Epithelial cell of prostate (primary cell): ENCODE results near the gene ELFN1.

Source experiments
- DNase-seq: peaks from one replicate; pipeline ENCODE4 v3.0.0-alpha.2; 2011; ENCODE audit warnings: low read depth, low spot score
- H3K27ac ChIP-seq: fragments of 450-650 bp; 2 replicates; pipeline ENCODE4 v1.5.1; 2017; ENCODE audit warnings: mild to moderate bottlenecking

ELFN1 gene

DNA sequence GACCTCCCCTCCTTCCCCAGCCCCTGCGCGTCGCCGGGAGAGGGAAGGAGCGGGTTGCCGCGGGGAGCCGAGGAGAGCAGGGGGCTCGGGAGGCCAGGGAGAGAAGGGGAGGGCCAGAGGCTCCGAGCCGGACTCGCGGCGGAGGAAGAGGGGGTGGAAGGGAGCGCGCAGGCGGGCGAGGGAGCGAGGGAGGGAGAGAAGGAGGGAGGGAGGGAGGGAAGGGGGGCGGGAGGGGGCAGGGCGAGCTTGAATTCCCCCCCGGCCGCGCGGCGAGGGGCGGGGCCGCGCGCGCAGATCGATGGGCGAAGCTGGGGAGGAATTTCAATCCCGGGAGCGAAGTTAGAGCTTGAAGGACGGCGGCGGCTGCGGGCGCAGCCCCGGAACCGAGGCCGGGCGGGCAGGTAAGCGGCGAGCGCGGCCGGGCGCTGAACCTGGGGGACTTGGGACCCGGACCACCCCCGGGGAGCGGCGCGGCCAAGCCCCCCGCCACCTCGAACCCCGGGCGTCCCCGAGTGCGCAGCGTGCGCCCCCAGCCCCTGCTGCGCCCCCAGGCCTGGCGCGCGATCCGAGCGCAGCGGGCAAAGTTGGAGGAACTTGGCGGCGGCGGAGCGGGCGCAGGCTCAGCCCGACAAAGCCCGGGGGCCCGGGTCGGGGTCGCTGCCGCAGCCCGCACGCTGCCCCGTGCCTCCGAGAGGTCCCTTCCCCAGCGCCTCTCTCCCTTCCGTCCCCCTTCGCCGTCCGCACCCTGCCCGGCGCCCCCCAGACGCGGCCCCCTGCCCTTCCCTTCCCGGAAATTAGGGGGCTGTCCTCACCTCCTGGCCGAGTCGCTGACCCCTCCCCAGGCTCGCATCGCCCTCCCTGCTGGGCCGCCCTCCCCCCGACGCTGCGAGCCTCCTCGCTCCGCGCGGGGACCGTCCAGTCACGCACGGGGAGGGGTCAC, at the start of gene ELFN1:
Gene ELFN1 (plus strand): TSS at position 324 of the 940 bp plus-strand sequence. CDS start 74,320 bp downstream, outside the sequence.
- no peak for DNase-seq
- no peak within 1 kb of the TSS for H3K27ac ChIP-seq

DNA sequence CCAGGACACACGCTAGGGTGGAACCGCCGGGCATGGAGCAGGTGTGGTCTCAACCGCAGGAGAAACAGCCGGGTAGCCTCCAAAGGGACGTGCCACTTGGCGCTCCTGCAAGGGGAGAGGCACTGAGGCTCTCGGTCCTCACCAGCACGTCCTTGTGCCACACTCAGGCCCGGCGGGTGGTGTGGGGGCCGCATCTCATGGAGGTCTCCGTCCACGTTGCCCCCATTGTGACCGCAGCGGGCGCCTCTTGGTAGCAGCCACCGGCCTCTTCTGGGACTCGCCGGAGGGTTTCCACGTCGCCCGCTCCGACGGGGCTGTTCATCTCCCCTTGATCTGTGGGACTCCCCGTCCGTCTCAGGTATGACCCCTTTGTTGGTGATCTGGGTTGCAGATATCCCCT, 49.2 kb upstream of the ELFN1 start:
- no peak for DNase-seq
- no peak overlapping the region for H3K27ac ChIP-seq

DNA sequence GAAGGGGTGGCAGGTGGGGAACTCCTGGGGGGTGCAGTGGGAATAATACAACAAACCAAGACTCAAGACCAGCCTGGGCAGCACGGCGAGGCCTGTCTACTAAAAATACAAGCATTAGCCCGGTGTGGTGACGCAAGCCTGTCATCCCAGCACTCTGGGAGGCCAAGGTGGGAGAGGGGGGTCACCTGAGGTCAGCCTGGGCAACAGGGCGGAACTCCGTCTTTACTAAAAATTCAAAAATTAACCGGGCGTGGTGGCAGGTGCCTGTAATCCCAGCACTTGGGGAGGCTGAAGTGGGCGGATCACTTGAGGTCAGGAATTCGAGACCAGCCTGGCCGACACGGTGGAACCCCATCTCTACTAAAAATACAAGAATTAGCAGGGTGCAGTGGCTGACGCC, 48.4 kb upstream of the ELFN1 start:
- H3K27ac ChIP-seq = no peak overlapping the region
- DNase-seq = no peak

DNA sequence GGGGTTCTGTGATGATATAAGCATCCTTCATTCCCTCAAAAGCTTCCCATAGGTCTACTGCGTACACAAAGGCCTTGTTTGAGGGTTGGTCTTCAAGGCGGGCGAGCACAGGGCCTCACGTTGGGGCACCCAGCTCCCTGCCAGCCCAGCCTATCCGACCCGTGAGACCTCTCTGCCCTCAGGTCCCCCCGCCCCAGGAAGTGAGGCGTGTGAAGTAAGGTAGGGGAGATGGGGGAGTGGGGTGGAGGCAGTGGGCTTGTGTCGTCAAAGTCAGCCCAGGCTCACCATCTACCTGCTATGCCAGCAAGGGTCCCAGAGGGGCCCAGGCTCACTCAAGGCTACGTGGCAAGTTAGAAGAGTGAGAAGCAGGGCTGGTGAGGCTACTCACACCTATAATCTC, 47.6 kb upstream of the ELFN1 start:
- DNase-seq = no peak
- H3K27ac ChIP-seq = no peak overlapping the region

DNA sequence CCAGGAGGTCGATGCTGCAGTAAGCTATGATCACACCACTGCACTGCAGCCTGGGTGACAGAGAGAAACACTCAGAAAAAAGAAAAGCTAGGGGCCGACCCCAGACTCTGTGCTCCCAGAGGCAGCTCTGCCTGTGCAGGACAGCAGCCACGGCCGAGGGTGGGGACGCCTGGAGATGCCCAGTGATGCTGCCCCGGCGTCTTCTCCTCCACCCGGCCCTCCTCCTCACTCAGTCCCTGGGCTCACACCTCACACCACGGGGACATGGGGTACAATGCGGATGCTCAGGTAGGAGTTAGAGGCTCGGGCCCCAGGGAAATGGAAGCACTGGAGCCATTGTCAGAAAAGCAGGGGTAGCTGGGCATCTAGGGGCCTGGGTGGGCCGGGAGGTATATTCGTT, 46.3 kb upstream of the ELFN1 start:
- DNase-seq = no peak
- H3K27ac ChIP-seq = no peak overlapping the region

DNA sequence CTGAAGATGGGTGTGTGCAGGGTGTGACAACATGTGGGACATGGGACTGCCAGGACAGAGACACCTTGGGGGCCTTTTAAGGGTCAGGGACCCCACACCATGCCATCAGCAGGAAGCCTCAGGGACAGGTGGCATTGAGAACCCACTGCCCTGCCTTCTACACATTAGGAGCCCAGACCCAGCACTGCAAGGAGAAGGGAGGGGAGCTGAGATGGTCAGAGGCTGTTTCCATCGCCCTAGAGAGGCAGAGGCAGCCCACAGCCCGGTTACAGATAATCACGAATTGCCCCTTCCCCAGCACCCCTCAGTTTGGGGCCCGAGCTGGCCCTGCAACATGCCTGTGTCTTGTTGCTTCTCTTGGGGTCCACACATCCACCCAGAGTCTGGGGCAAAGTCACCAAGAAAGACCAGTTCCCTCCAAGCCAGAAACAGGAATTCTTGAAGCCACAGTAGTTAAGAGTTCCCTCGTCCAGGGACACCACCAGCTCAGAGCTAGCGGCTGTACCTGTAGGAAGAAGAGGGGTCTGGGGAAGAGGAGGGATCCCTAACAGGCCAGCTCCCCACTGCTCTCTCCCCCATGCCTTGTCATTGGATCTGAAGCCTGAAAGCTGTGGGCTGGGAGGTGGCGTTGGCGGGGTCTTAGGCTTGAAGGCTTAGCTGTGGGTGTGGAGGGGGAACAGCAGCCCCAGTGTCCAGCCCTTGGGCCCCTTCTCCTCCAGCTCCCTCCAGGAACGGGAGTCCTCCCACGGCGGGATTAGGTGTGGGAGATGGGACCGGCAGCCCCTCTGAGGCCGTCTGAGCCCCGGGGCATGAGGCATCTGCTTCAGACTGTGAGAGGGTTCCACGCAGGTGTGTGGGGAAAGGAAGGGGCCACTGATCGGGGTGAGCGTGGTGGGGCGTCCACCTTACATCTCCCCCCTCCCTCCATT, 44.8 kb upstream of the ELFN1 start:
- DNase-seq = no peak

DNA sequence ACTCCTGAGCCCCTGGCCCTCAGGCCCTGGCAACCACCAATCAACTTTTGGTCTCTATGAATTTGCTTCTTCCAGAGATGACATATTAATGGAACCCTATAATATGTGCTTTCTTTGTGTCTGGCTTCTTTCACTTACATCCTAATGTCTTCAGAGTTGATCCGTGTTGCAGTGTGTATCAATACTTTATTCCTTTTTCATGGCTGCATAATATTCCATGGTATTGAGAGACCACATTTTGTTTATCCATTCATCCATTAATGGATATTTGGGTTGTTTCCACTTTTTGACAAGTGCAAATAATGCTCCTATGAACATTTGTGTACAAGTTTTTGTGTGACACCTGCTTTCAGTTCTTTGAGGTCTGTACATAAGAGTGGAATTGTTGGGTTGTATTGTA, 43.3 kb upstream of the ELFN1 start:
- DNase-seq = no peak

More for the DNA sequence above, 44.8 kb upstream of the ELFN1 start:
- no peak overlapping the region for H3K27ac ChIP-seq

DNA sequence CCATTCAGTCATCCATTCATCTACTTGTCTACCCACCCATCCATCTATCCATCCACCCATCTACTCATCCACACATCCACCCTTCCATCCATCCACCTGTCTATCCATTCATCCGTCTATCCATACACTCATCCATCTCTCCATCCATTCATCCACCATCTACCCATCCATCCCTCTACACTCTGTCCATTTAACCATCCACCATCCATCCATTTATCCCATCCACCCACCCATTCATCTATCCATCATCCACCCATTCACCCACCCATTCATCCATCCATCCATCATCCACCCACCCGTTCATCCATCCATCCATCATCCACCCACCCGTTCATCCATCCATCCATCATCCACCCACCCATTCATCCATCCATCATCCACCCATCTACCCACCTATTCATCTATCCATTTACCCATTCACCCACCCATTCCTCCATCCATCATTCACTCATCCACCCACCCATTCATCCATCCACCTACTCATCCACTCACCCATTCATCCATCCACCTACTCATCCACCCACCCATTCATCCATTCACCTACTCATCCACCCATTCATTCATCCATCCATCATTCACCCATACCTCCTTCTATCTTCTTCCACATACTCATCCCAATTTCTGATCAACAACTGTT, 39.3 kb upstream of the ELFN1 start:
- DNase-seq = no peak
- no peak overlapping the region for H3K27ac ChIP-seq

More for the DNA sequence above, 43.3 kb upstream of the ELFN1 start:
- H3K27ac ChIP-seq = no peak overlapping the region

DNA sequence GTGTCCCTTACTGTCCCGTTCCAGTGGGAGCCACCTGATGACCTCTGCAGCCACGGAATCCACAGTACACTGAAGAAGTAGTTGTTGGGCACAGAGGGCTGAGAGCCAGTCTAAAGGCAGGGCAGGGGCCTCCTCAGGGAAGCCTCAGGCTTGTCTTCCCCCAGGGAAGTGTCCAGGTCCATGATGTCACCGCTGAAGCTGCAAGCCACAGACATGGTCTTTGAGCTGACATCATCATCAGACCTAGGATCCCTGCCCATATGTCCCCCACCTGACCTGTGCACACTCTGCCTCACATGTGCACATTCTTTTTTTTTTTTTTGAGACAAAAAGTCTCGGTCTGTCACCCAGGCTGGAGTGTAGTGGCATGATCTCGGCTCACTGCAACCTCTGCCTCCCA, 38.4 kb upstream of the ELFN1 start:
- DNase-seq = no peak
- no peak overlapping the region for H3K27ac ChIP-seq

DNA sequence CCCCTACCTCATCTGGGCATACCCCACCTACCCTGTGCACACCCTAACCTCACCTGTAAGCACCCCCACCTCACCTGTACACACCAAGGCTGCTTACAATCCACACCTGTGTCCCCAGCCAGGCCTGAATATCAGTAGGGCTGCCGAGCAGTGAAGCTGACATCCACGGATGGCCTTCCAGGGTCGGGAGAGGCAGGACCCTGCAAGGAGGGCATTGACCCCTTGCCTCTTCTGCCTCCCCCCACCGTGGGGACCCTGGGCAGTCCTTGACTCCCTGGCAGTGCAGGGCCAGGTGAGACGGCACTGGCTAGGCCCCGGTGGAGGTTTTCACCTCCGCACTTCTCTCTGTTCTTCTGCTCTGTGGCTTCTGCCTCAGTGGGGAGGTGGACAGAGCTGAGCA, 37.6 kb upstream of the ELFN1 start:
- no peak overlapping the region for H3K27ac ChIP-seq
- no peak for DNase-seq

DNA sequence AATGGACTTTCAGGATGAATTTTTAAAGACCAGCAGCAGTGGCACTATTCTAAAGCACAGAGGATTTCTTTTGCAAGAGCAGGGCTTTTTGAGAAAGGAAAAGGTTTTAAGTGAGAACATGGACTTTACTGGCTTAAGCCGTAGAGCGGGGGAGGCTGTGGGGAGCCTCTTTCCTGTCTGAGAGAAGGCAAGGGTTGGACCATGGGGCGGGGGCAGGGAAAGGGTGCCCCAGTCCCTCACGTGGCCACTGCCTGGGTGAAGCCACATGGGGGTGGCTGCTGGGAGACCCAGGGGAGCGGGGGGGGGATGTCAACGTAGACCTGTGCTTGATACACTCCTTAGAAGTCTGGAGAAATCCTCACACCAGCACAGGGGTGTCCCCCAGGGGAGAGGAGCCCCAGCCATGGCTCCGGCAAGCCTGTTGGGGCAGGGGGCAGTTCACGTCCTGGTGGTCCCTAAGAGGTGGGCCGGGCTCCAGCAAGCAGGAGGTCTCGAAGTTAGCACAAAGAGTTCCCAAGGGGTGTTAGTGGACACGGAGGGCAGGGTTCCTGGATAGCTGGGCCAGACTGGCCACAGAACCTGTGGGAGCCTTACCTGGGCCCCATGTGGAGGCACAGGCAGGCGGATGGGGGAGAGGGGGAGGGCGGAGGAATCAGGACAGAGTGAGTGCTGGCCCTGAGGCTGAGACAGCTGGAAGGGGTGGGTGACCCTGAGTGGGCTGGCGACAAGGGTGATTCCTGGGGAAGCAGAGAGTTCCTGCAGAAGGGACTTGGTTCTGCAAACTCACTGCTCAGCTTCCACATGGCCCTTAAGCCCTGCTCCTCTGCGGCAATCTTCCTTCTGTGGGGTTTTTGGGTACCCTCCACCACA, 36.9 kb upstream of the ELFN1 start:
- no peak overlapping the region for H3K27ac ChIP-seq
- DNase-seq = no peak

DNA sequence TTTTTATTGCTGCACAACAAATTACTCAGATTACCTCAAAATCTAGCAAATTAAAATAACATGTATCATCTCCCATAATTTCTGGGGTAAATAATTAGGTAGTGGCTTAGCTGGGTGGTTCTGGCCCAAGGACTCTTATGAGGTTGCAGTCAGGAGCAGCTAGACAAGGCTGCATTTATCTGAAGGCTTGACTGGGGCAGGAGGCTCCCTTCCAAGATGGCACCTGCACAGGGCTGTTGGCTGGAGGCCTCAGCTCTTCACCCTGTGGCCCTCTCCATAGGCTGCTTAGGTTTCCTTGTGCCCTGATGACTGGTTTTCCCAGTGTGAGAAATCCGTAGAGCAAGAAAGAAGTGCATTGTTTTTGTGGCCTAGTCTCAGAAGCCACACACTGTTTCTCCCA, 34.7 kb upstream of the ELFN1 start:
- no peak overlapping the region for H3K27ac ChIP-seq
- DNase-seq = no peak

DNA sequence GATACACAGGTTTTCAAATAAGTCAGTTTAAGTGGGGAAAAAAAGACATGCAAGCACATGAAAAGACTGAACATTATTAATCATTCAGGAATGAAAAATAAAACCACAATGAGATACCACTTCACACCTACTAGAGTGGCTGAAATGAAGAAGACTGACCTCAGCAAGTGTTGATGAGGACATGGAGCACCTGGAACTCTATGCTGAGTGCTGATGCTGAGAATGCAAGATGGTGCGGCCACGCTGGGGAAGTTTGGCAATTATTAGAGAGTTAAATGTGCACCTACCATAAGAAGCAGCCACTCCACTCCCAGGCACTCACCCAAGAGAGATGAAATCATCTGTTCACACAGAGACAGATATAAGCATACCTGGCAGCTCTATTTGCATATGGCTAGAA, 32.9 kb upstream of the ELFN1 start:
- DNase-seq = no peak
- H3K27ac ChIP-seq = no peak overlapping the region

DNA sequence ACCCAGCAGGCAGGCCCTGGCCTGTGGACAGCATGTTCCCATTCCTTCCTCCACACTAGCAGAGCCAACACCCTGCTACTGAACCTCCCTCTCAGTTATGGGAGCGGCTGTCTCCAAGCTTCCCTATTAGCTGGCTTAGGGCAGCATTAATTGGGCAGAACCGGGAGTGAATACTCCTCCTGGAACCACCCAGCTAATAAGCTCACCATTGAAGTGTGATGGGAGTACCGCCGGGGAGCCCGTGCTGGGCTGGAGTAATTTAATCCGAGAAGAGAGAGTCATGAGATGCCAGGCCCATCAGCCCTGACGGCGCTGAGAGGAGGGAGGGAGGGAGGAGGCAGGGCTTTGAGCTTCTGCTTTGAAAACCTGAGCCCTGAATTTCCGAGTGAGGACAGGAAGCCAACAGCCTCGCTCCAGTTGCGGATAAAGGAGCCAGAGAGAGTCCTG, 31.8 kb upstream of the ELFN1 start:
- no peak overlapping the region for H3K27ac ChIP-seq
- DNase-seq = no peak

DNA sequence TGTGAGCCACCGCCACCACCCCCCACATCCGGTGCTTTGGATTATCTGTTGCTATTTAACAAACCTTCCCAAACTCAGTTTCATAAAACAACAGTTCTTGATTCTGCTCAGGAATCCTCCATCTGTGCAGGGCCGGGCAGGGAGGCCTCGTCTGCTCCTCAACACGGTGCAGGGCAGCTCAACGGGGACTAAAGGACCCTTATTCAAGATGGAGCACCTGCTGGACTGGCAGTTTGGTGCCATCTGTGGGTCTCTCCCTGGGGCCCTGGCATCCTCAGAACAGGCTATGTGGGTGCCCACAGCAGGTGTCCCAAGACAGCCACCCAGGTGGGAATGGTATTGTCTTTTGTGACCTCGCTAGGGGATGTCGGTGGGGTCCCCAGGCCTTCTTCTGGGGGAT, 31.0 kb upstream of the ELFN1 start:
- H3K27ac ChIP-seq = no peak overlapping the region
- DNase-seq = no peak

DNA sequence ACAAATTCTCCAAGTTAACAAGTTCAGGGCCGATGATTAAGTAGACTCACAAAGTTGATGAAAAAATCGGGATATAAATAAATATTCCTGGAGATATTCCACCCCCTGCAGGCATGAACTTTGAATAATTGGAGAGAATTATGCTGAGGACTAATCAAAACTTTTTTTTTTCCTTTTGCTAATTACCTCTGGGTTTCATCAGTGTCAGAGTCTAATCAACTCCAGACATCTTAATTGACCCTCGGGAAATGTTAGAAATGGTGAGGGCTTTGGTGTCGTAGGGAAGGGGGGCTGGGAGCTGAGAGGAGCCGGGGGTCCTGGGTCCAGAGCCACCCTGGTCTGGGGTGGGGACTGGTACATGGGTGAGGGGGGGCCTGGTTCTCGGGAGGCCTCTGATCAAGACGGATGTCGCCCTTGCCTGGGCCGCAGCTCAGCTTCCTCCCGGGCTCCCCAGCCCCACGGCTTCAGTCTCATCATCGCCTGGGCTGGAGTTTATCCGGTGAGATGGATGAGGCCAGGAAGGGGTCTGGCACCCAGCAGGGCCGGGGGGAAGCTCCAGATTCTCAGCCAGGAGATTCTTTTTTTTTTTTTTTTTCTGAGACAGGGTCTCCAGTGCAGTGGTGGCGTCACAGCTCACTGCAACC, 30.4 kb upstream of the ELFN1 start:
- no peak overlapping the region for H3K27ac ChIP-seq
- no peak for DNase-seq

DNA sequence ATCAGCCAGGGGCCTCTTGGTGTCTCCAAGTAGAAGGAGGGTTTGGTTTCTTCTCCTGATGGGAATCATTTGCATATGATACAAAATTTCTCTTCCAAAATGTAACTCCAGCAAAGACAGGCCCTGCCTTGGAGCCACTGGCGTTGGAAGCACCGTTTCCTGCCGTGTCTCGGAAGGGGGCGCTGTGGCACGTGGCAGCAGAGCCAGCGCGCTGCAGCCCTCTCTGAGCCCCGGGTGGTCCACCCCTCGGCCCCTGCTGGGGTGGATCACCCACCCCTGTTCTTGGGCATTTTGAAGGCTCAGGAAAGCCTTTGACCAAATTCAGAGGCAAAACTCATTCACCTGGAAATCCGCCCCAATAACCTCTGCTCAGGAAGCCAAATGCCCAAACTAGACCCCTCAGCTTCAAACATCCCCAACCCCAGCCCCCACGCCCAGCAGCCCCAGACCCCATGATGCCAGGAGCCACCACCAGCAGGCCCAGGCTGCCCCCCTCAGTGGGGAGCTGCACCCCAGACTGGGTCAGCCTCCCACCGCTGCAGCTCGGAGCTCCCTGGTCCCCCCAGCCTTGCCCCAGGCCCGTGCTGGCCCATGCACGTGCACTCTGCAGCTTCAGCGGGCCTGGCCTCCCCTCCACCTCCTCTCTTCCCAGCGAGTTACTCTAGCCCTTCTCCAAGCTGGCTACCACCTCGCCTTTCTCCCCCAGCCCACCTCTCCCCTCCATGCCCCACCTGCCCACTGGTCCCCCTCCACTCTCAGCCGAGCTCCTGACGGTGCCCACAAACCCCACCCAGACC, 29.5 kb upstream of the ELFN1 start:
- H3K27ac ChIP-seq = no peak overlapping the region
- DNase-seq = no peak

DNA sequence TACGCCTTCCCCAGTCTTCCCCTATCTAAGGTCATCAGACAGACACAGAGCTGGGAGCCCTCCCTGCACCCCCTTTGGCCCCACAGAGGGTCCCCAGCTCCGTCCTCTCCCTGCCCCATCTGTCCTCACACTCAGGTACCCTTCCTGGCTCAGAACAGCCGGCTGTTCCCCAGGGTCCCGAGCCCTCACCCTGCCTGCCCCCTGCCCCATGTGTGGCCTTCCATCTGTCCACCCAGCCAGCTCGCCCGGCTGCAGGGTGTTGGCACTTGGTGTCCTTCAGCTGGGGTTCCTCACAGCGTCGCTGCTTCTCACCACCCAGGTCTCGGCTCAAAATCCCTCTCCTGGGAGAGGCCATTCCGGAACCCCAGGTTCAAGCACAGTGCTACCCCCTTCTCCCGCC, 28.9 kb upstream of the ELFN1 start:
- DNase-seq = no peak
- H3K27ac ChIP-seq = no peak overlapping the region
